Thyroid gland (tissue), 4 donors: ENCODE results near the gene FAM186B. TPM values are rescaled to one million over a fixed set of nuclear protein-coding genes. Genes with fewer than 3 reads are reported as not detected.
"Not testable (repeated sequence)": the region's sequence is repeated elsewhere in the genome, so short reads cannot be mapped to it uniquely, and the experiment has no call there.

Experiments used
- DNase-seq, 2 donors: peaks; one replicate each; pipeline ENCODE4 v3.0.0-alpha.2; 2019
- H3K27ac ChIP-seq, 3 donors: fragments of 200-600 bp; sonication (generic); 1 replicate in 2 of 3; 2 replicates in 1 of 3; pipeline ENCODE4 v1.5.1; 2016 to 2019; ENCODE audit warnings: mild to moderate bottlenecking in 1 of 3, moderate library complexity in 1 of 3
- H3K27me3 ChIP-seq: fragments of 200-600 bp; sonication (generic); one replicate; pipeline ENCODE4 v1.5.1; 2019
- H3K36me3 ChIP-seq, 2 donors: fragments of 200-600 bp; sonication (generic); one replicate each; pipeline ENCODE4 v1.5.1; 2016 to 2019
- H3K4me1 ChIP-seq, 2 donors: fragments of 200-600 bp; sonication (generic); one replicate each; pipeline ENCODE4 v1.5.1; 2017 to 2019
- H3K4me3 ChIP-seq, 3 donors: fragments of 200-600 bp; sonication (generic); replicated peaks in 1 of 3; 1 replicate in 2 of 3; 2 replicates in 1 of 3; pipeline ENCODE4 v1.5.1; 2016; ENCODE audit warnings: mild to moderate bottlenecking in 1 of 3
- H3K9me3 ChIP-seq: fragments of 200-600 bp; sonication (generic); one replicate; pipeline ENCODE4 v1.5.1; 2017
- CTCF ChIP-seq, 6 experiments: fragments of 200-600 bp in 3 of 6; fragments of 450-650 bp in 3 of 6; sonication (generic) in 3 of 6; IDR thresholded peaks; one replicate each; pipeline ENCODE4 v1.5.1; 2016 to 2019; ENCODE audit warnings: antibody characterized with exemption in 6 of 6, mild to moderate bottlenecking in 2 of 6, inconsistent platforms in 1 of 6, moderate library complexity in 1 of 6
- POLR2A ChIP-seq, 2 donors: fragments of 450-650 bp; IDR thresholded peaks; one replicate each; pipeline ENCODE4 v1.6.1; 2017; ENCODE audit warnings: antibody characterized with exemption in 2 of 2, mild to moderate bottlenecking in 2 of 2, moderate library complexity in 1 of 2
- WGBS, 2 donors: methylation state at CpG; one replicate each; pipeline ENCODE4 v1.1.5; 2017; 5-methylcytosine and 5-hydroxymethylcytosine counted together
- intact Hi-C: fragments of 100-400 bp; cut with DNase I; formaldehyde crosslinking; loops from one replicate; pipeline ENCODE4 v1.15.1; 2023
- total RNA-seq, 4 donors: library from RNA; depleted of rRNA; stranded (reverse); fragments of >200 nt; gene quantifications; one replicate each; pipeline ENCODE4 v1.2.3, GENCODE V29; 2016

FAM186B gene
- total RNA-seq, 4 donors from 2014 or later: 1.1 to 2.1 (median 1.4) TPM

GRCh38 chr12:49619286-49619685, 13.8 kb upstream of the FAM186B start:
- Histone ChIP-seq H3K4me3 (no peak overlapping the region), H3K27me3 (no peaks in the 10 kb centered on the region), H3K36me3 (no peaks in the 10 kb centered on the region), H3K27ac (no peak overlapping the region), H3K9me3 (no peaks in the 10 kb centered on the region), H3K4me1 (peaks cover 8 to 13% of the 10 kb centered on the region in 2 donors)
- TF ChIP-seq CTCF (IDR thresholded peaks at IDR 0.05) (no peak), POLR2A (IDR thresholded peaks at IDR 0.05) (no peak)
- intact Hi-C loops: no loop called here
- 91 to 95% methylated on average over 3 of the region's 3 CpGs for WGBS, 2 donors
- no peak for DNase-seq

GRCh38 chr12:49618576-49618975, 13.1 kb upstream of the FAM186B start:
- WGBS, 2 donors: 81 to 90% methylated on average over 1 of the region's 1 CpG
- intact Hi-C loops: no loop called here
- no peak overlapping the region for H3K27ac ChIP-seq
- no peak overlapping the region for H3K4me3 ChIP-seq
- DNase-seq: no peak
- H3K36me3 ChIP-seq: no peaks in the 10 kb centered on the region
- H3K27me3 ChIP-seq: no peaks in the 10 kb centered on the region
- H3K9me3 ChIP-seq: no peaks in the 10 kb centered on the region
- TF ChIP-seq CTCF (IDR thresholded peaks at IDR 0.05): no peak
- no peak for TF ChIP-seq POLR2A (IDR thresholded peaks at IDR 0.05)
- H3K4me1 ChIP-seq: peaks cover 8 to 13% of the 10 kb centered on the region in 2 donors

GRCh38 chr12:49616533-49617219, 11.2 kb upstream of the FAM186B start:
- TF ChIP-seq POLR2A (IDR thresholded peaks at IDR 0.05) (no peak), CTCF (IDR thresholded peaks at IDR 0.05) (no peak)
- peaks cover 2% of the 10 kb centered on the region in 2 donors for H3K4me1 ChIP-seq
- no peaks in the 10 kb centered on the region for H3K27me3 ChIP-seq
- no peaks in the 10 kb centered on the region for H3K9me3 ChIP-seq
- 68 to 70% methylated on average over 5 of the region's 5 CpGs for WGBS, 2 donors
- H3K4me3 ChIP-seq: no peak overlapping the region
- H3K27ac ChIP-seq: no peak overlapping the region
- no peak for DNase-seq
- intact Hi-C loops: no loop called here
- no peaks in the 10 kb centered on the region for H3K36me3 ChIP-seq

- Histone ChIP-seq H3K4me1 (no peaks in the 10 kb centered on the region), H3K27ac (no peak overlapping the region), H3K4me3 (no peak overlapping the region), H3K9me3 (no peaks in the 10 kb centered on the region), H3K27me3 (no peaks in the 10 kb centered on the region), H3K36me3 (no peaks in the 10 kb centered on the region)
- DNase-seq: no peak
- intact Hi-C loops: no loop called here
- TF ChIP-seq POLR2A (IDR thresholded peaks at IDR 0.05): no peak
- no peak for TF ChIP-seq CTCF (IDR thresholded peaks at IDR 0.05)
- 91 to 97% methylated on average over 7 of the region's 7 CpGs for WGBS, 2 donors
These were observed 10.3 kb upstream of the FAM186B start for GRCh38 chr12:49615725-49616124.

- TF ChIP-seq POLR2A (IDR thresholded peaks at IDR 0.05) (no peak), CTCF (IDR thresholded peaks at IDR 0.05) (no peak)
- Histone ChIP-seq H3K36me3 (no peaks in the 10 kb centered on the region), H3K4me3 (no peak overlapping the region), H3K27me3 (no peaks in the 10 kb centered on the region), H3K9me3 (no peaks in the 10 kb centered on the region), H3K27ac (no peak overlapping the region), H3K4me1 (peaks cover 0 to 14% of the 10 kb centered on the region in 2 donors)
- no peak for DNase-seq
- intact Hi-C loops: no loop called here
These were observed 6.8 kb upstream of the FAM186B start for GRCh38 chr12:49612210-49612609.

GRCh38 chr12:49610785-49611184, 5.3 kb upstream of the FAM186B start:
- H3K4me1 ChIP-seq: peaks cover 0 to 14% of the 10 kb centered on the region in 2 donors
- H3K27ac ChIP-seq, H3K9me3 ChIP-seq, H3K27me3 ChIP-seq, H3K36me3 ChIP-seq, intact Hi-C loops, DNase-seq, H3K4me3 ChIP-seq: not testable (repeated sequence)
- WGBS, 2 donors: 88 to 96% methylated on average over 4 of the region's 4 CpGs
